ENCODE measurements around the gene PLXNA2.

Gene PLXNA2

GRCh38 chr1:208031316-208031931 lies 212.8 kb downstream of the PLXNA2 start:
- no peak for DNase-seq (ENCODE audit: low read depth in 1 of 2, low spot score in 1 of 2)

DNA sequence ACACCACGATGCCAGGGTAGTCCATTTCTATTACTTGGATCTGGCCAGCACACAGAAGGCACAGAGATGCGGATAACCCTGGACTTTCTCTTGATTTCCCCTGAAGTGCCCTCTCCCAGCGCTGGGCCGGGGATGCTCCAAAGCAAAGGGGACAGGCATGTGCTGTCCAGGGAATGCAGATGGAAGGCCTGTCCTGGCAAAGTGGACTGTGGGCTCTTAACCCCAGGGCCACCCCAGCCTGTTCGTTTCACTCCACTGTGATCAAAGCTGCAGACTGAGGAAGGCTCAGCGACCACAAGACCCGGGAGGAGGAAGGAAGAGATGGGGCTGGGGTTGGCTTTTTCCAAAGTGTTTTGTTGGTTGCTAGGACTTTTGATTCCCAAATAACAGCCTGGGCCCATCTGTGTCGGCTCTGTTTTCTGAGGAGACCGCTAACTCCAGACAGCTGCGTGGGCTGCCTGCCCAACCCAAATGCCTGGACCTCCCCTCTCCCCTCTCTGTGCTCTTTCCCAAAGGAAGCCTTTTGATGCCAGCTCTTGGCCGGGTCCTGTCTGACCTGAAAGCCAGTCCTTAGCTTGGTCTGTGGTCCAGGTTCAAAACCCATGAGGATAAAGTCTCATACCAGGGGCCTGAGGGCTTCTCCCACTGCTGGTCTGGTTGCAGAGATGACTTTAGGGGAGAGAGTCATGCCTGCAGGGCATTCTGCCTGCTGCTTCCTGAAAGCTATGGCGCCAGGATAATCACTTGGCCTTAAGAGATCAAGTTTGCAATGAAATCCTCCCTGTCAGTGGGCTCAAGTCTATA lies 213.7 kb downstream of the PLXNA2 start:
- DNase-seq (ENCODE audit: low read depth in 1 of 2, low spot score in 1 of 2): no peak

DNA sequence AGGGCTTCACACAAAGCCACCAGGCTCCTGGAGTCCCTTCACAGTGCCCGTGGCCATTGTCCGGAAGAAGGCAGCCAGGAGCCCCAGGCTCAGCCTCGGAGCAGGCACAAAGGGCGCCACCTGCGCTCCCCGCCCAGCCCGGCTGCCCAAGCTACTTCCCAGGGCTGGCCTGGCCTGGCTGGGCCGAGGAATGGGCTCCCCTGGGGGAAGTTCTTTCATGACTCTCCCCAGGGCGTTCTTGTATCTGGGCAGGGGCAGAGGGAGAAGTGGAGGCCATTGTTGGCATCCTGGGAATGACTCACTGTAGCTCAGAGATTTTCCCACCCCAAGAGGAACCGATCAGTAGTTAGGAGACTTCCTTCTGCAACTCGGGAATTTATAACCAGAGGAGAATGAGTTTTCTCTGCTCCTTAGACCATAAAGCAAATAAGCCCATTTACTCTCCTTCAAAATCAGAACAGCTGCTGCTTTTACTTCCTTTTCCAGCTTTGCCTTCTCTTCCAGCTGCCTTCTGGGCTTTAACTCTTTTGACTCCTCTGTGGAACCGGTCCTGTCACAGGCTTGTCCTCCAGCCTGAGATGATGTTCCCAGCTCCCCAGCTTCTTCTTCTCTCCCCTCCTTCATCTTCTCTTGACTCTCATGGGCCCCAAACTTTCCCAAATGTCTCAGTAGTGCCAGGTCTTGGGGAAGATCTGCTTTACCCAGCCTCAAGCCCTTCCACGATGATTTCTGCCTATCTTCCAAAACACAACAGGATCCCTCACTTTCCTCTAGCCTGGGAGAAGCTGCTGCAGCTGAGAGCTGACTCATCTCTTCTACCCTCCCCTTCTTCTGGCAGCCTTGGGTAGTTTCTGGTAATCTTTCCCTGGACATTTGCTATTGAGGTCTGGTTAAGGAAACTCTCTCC lies 214.6 kb downstream of the PLXNA2 start:
- DNase-seq (ENCODE audit: low read depth in 1 of 2, low spot score in 1 of 2): no peak

DNA sequence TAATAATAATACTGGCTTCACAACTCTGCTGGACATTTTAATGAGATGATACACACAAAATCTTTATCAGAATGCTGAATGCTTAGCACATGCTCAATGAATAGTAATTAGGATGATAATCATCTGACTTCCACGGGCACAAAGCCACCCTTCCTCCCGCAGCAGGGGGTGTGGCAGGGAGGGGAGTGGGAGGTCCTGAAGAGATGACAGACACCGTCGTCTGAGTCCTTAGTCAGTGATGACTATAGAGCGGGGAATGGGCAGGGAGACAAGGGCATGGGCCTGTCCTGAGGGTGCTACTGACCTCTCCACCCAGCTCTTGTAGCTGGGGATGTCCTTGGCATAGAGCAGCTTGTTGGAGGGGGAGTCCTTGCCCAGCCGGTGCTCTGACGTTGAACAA lies 215.7 kb downstream of the PLXNA2 start:
- no peak for DNase-seq (ENCODE audit: low read depth in 1 of 2, low spot score in 1 of 2)

DNA sequence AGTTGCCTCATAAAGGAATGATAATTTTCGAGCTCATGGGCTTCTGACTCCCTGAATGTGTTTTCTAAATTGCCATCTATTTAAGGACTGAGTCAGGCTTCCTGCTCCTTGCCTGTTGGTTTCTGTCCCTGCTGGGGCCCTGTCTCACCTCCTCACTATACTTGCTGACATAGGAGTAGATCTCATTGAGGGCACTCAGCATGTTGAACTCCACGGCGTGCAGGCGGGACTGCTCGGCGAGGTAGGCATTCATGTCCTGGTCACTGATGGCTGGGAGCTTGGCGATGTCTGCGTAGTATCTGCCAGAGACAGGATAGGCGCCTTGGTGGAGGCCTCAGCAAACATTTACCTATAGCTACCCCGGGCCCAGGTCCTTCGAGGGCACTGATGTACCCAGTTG lies 216.3 kb downstream of the PLXNA2 start:
- no peak for DNase-seq (ENCODE audit: low read depth in 1 of 2, low spot score in 1 of 2)

DNA sequence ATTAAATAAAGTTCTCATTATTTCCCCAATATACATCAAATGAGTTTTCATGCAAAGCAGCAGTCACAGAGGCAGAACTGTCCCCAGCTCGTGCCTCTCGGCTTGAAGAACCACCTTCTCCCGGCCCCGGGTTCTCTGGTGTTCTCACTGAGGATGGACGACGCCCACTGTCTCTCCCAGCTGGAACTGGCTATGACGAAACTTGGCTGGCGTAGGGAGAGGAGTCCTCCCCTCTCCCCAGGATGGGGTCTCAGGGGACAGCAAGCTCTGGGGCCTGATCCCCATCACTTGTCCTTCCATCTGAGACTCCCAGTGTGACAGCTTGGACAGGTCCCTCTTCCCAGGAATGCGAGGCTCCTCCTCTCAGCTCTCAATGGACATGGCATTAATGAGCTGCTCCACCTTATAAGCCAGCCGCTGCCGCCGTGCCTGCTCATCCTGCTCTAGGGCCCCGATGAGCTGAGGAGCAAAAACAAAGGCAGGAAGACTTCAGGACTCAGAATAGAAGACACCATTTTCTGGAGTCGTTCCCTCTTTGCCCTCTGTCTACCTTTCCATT lies 217.2 kb downstream of the PLXNA2 start:
- no peak for DNase-seq (ENCODE audit: low read depth in 1 of 2, low spot score in 1 of 2)

GRCh38 chr1:208025031-208025430 lies 219.2 kb downstream of the PLXNA2 start:
- no peak for DNase-seq (ENCODE audit: low read depth in 1 of 2, low spot score in 1 of 2)

GRCh38 chr1:208024406-208024805 lies 219.8 kb downstream of the PLXNA2 start:
- DNase-seq (ENCODE audit: low read depth in 1 of 2, low spot score in 1 of 2): no peak

DNA sequence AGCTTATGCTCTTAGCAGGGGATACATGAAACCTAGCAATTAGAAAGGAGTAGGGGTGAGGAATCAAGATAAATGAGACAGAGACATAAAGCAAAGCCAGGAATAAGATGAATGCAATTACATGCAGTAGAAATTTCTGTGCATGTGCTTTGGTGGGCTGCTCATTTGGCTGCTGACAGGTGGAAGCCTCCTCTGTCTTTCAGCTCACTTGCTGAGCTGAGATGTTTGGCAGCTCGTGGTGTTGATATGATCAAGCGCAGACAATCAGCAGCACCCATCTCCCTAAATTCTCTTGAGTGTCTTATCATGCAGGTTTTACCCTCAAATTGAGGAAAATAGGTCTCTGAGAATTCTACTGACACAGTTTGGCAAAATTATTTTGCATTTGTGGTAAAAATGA lies 224.9 kb downstream of the PLXNA2 start:
- no peak for DNase-seq (ENCODE audit: low read depth in 1 of 2, low spot score in 1 of 2)

- DNase-seq (ENCODE audit: low read depth in 1 of 2, low spot score in 1 of 2): no peak
Observed at GRCh38 chr1:208015255-208015654, 228.9 kb downstream of the PLXNA2 start.

DNA sequence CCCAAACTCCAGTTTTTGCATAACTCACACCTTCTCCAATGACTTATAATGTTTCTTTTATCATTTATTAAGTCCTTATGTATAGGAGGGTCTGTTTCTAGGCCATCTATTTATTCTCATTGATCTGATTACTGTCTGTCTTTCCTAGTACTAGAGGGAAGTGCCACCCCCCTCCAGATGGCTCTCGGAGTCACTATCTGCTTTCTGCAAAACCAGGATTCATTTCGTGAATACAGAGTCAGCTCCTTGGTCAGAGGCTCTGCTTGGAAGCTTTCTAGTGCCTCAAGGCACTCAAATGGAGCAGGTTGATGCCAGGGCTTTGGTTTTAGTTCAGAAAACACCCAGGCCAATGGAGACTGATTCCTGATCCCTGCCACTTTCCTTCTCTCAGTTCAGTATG lies 231.0 kb downstream of the PLXNA2 start:
- no peak for DNase-seq (ENCODE audit: low read depth in 1 of 2, low spot score in 1 of 2)

DNA sequence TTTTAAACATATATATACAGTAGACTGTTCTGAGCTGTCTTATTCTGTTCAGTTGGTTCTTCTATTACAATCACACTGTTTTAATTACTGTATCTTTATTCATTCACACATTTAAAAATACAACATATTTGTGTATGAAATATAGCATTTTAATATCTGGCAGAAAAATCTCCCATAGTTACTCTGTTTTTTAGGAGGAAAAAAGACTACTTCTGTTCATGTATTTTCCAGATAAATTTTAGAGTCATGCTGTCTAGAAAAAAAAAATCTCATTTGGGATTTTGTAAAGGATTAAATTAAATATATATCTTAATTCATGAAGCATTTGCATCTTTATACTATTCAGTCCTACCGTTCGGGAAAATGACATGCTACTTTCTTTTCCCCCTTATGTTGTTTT lies 231.5 kb downstream of the PLXNA2 start:
- no peak for DNase-seq (ENCODE audit: low read depth in 1 of 2, low spot score in 1 of 2)

DNA sequence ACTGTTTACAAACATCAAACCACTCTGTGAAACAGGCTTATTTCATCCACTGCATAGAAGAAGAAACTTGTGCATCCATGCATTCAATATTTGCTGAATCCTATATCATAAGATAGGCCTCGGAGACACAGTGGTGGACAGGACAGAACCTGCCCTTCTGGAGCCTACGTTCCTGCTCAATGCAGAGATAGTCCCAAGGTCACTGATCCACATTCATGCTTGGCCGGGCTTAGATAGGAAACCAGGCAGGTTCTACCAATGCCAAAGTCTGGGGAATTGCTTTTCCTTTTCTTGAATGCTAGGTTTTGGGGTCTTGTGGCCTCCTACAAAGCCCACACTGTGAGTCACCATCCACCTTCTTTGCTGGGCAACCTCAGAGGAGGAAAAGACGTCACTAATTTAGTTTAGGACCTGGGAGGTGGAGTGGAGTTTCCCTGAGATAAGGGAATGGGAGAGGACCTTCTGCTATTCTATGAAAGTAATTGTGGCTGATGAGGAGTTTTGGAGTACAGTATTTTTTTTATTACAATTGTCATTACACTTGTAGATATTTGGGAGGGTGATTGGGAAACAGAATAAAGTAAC lies 233.6 kb downstream of the PLXNA2 start:
- DNase-seq (ENCODE audit: low read depth in 1 of 2, low spot score in 1 of 2): no peak

GRCh38 chr1:208009706-208010444 lies 234.3 kb downstream of the PLXNA2 start:
- DNase-seq (ENCODE audit: low read depth in 1 of 2, low spot score in 1 of 2): no peak

DNA sequence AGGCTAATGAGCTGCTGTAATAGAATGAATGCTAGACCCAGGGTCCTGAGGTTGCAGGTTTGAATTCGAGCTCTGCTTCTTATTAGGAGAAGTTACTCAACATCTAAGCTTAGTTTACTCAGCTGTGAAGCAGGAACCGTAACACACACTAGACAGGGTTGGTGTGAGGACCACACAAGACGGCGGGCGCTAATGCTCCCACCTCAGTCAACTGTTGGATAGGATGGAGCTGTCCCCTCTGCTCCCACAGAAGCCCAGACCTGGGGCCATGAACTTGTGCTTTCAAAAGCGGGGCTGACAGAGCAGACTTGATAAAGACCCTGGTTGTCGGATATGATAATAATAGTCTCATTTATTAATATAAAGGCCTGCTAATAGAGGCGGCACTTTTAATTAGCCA lies 234.9 kb downstream of the PLXNA2 start:
- DNase-seq (ENCODE audit: low read depth in 1 of 2, low spot score in 1 of 2): no peak

DNA sequence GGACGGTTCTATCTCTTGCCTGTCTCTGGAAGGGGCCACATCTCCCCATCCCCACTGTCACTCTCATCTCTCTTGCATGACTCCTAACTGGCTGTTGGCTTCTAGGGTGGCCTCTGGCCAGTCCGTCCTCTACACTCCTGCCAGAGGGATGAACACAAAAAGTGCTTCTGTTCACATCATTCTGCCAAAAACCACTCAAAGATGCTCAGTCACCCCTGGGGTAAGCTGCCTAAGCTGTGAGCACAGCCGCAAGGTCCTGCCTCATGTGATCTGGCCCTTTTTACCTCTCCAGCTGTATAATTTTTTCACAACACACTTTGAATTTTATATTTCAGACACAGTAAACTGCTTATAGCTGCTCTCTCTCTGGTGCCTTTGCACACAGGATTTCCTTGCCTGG lies 235.7 kb downstream of the PLXNA2 start:
- no peak for DNase-seq (ENCODE audit: low read depth in 1 of 2, low spot score in 1 of 2)

- DNase-seq (ENCODE audit: low read depth in 1 of 2, low spot score in 1 of 2): no peak
Observed at GRCh38 chr1:208007938-208008342, 236.2 kb downstream of the PLXNA2 start.

- DNase-seq (ENCODE audit: low read depth in 1 of 2, low spot score in 1 of 2): no peak
Observed at GRCh38 chr1:208007319-208007937, 236.8 kb downstream of the PLXNA2 start.

- no peak for DNase-seq (ENCODE audit: low read depth in 1 of 2, low spot score in 1 of 2)
Observed at GRCh38 chr1:208006258-208006920, 237.8 kb downstream of the PLXNA2 start.

Measured in activated T-helper 1 cell treated with anti-CD3 and anti-CD28 coated beads, Interleukin-2, amount 50 U/mL, for 16 hours (primary cell).